ENCODE measurements around the gene PPP6R2. TPM values are rescaled to one million over a fixed set of nuclear protein-coding genes. Genes with fewer than 3 reads are reported as not detected.

The PPP6R2 gene
- total and polyA plus RNA-seq, 8 donors = 24.4 to 243 (median 62.3) TPM

DNA sequence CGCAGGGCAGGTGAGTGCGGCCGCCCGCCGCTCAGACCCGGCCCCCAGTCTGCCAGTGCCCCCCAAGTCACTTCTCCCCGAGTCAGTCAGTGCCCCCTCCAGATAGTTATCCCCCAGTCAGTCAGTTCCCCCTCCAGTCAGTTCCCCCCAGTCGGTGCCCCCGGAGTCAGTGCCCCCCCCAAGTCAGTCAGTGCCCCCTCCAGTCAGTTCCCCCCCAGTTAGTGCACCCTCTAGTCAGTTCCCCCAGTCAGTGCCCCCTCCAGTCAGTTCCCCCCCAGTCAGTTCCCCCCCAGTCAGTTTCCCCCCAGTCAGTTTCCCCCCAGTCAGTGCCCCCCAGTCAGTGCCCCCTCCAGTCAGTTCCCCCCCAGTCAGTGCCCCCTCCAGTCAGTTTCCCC lies 411 bp downstream of the PPP6R2 start:
- Histone ChIP-seq H3K9me3 (no peaks in the 10 kb centered on the region), H3K36me3 (no peaks in the 10 kb centered on the region), H3K4me3 (peak overlapping the region; percentile 91 to 99 (median 94)), H3K4me1 (peaks cover 0 to 38% (median 30%) of the 10 kb centered on the region in 4 donors), H3K27ac (peak overlapping the region; percentile 77 to 95 (median 86)), H3K27me3 (no peaks in the 10 kb centered on the region)
- intact Hi-C loops (cut with DNase I; ENCODE audit: low total_unique reads) = no loop called here
- DNase-seq = no peak
- 0 to 3% (median 0%) methylated on average over 3 to 9 of the region's 9 CpGs; no CpG with 5 or more reads in 1 of the 5 donors for WGBS, 5 donors
- no peak for TF ChIP-seq CTCF (IDR thresholded peaks at IDR 0.05)
- no peak for TF ChIP-seq POLR2A (IDR thresholded peaks at IDR 0.05)
- TF ChIP-seq POLR2AphosphoS5 (IDR thresholded peaks at IDR 0.05) = no peak
- no peak for TF ChIP-seq EP300 (IDR thresholded peaks at IDR 0.05)

- H3K4me1 ChIP-seq = peaks cover 0 to 38% (median 30%) of the 10 kb centered on the region in 4 donors
- DNase-seq = no peak
- intact Hi-C loops (cut with DNase I; ENCODE audit: low total_unique reads) = no loop called here
These were observed 3.3 kb downstream of the PPP6R2 start for GRCh38 chr22:50346470-50346869.

GRCh38 chr22:50347157-50347556 lies 4.0 kb downstream of the PPP6R2 start:
- H3K9me3 ChIP-seq = no peaks in the 10 kb centered on the region
- intact Hi-C loops (cut with DNase I; ENCODE audit: low total_unique reads) = no loop called here
- peak overlapping the region in 1 of 4 donors; percentile 7 for H3K4me3 ChIP-seq
- peak overlapping the region in 1 of 5 donors; percentile 8 for H3K27ac ChIP-seq
- no peaks in the 10 kb centered on the region for H3K27me3 ChIP-seq
- peaks cover 0 to 34% (median 26%) of the 10 kb centered on the region in 4 donors for H3K4me1 ChIP-seq
- TF ChIP-seq POLR2AphosphoS5 (IDR thresholded peaks at IDR 0.05) (no peak), EP300 (IDR thresholded peaks at IDR 0.05) (no peak), POLR2A (IDR thresholded peaks at IDR 0.05) (no peak), CTCF (IDR thresholded peaks at IDR 0.05) (no peak)
- H3K36me3 ChIP-seq = peaks cover 0 to 17% (median 9%) of the 10 kb centered on the region in 4 donors
- 73 to 80% (median 75%) methylated on average over 8 of the region's 8 CpGs for WGBS, 5 donors
- DNase-seq = no peak

More at GRCh38 chr22:50346470-50346869, 3.3 kb downstream of the PPP6R2 start:
- Histone ChIP-seq H3K4me3 (peak overlapping the region in 1 of 4 donors; percentile 7), H3K9me3 (no peaks in the 10 kb centered on the region), H3K27ac (peak overlapping the region in 2 of 5 donors; percentile 8 to 18), H3K27me3 (no peaks in the 10 kb centered on the region), H3K36me3 (peaks cover 0 to 10% (median 3%) of the 10 kb centered on the region in 4 donors)
- TF ChIP-seq POLR2A (IDR thresholded peaks at IDR 0.05) (no peak), CTCF (IDR thresholded peaks at IDR 0.05) (no peak), POLR2AphosphoS5 (IDR thresholded peaks at IDR 0.05) (no peak), EP300 (IDR thresholded peaks at IDR 0.05) (no peak)
- 64 to 81% (median 70%) methylated on average over 8 of the region's 8 CpGs for WGBS, 5 donors

DNA sequence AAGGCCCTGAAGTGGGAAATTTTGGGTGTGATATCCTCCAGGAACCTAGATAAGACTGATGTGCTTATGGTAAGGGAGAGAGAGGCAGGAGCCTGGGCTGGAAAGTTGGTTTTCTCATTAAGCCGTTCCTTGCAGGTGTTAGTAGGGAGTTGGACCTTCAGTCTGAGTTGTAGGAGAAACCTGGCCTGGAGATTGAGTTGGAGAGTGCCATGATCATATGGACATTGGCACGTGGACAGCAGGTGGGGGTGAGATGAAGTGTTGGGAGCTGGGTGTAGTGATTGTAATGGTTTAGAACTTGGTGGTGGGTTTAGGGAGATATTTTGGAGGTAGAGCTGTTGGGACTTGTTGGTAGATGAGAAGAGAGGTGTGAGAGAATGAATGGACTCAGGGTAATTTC lies 4.9 kb downstream of the PPP6R2 start:
- intact Hi-C loops (cut with DNase I; ENCODE audit: low total_unique reads) = no loop called here
- no peak for DNase-seq
- WGBS, 5 donors = 27 to 64% (median 41%) methylated on average over 2 of the region's 2 CpGs

More for the DNA sequence above, 4.9 kb downstream of the PPP6R2 start:
- H3K27ac ChIP-seq = no peak overlapping the region
- no peaks in the 10 kb centered on the region for H3K27me3 ChIP-seq
- H3K36me3 ChIP-seq = peaks cover 0 to 26% (median 18%) of the 10 kb centered on the region in 4 donors
- no peaks in the 10 kb centered on the region for H3K9me3 ChIP-seq
- TF ChIP-seq EP300 (IDR thresholded peaks at IDR 0.05) (no peak), POLR2A (IDR thresholded peaks at IDR 0.05) (no peak), CTCF (IDR thresholded peaks at IDR 0.05) (no peak), POLR2AphosphoS5 (IDR thresholded peaks at IDR 0.05) (no peak)
- H3K4me1 ChIP-seq = peaks cover 0 to 29% (median 19%) of the 10 kb centered on the region in 4 donors
- no peak overlapping the region for H3K4me3 ChIP-seq
